ENCODE results near the gene COPS8.

The COPS8 gene

GRCh38 chr2:237085248-237086221 is at the start of gene COPS8:
Gene COPS8 (plus strand): TSS chr2:237085889. CDS start chr2:237085965, 76 bp downstream.
- in situ Hi-C loops (cut with HindIII; ENCODE audit: low sequenced_read_pairs), result loop anchor here (10.0 kb wide), 1 partner anchor 149 kb away; no protein-coding TSS in a partner anchor

GRCh38 chr2:237039301-237040031 is 46.2 kb upstream of the COPS8 start:
- in situ Hi-C loops (cut with HindIII; ENCODE audit: low sequenced_read_pairs), result no loop called here

- in situ Hi-C loops (cut with HindIII; ENCODE audit: low sequenced_read_pairs), result no loop called here
Observed at GRCh38 chr2:237041231-237041630, 44.5 kb upstream of the COPS8 start.

- in situ Hi-C loops (cut with HindIII; ENCODE audit: low sequenced_read_pairs), result no loop called here
Observed at GRCh38 chr2:237042101-237042500, 43.6 kb upstream of the COPS8 start.

GRCh38 chr2:237043866-237044265 is 41.8 kb upstream of the COPS8 start:
- in situ Hi-C loops (cut with HindIII; ENCODE audit: low sequenced_read_pairs), result no loop called here

GRCh38 chr2:237044281-237044680 is 41.4 kb upstream of the COPS8 start:
- in situ Hi-C loops (cut with HindIII; ENCODE audit: low sequenced_read_pairs), result no loop called here

GRCh38 chr2:237045449-237045848 is 40.2 kb upstream of the COPS8 start:
- in situ Hi-C loops (cut with HindIII; ENCODE audit: low sequenced_read_pairs), result no loop called here

- in situ Hi-C loops (cut with HindIII; ENCODE audit: low sequenced_read_pairs), result no loop called here
Observed at GRCh38 chr2:237048595-237048994, 37.1 kb upstream of the COPS8 start.

GRCh38 chr2:237051861-237052260 is 33.8 kb upstream of the COPS8 start:
- in situ Hi-C loops (cut with HindIII; ENCODE audit: low sequenced_read_pairs), result no loop called here

GRCh38 chr2:237053066-237053465 is 32.6 kb upstream of the COPS8 start:
- in situ Hi-C loops (cut with HindIII; ENCODE audit: low sequenced_read_pairs), result no loop called here

GRCh38 chr2:237055386-237056100 is 30.1 kb upstream of the COPS8 start:
- in situ Hi-C loops (cut with HindIII; ENCODE audit: low sequenced_read_pairs), result no loop called here

GRCh38 chr2:237056287-237056875 is 29.3 kb upstream of the COPS8 start:
- in situ Hi-C loops (cut with HindIII; ENCODE audit: low sequenced_read_pairs), result no loop called here

- in situ Hi-C loops (cut with HindIII; ENCODE audit: low sequenced_read_pairs), result no loop called here
Observed at GRCh38 chr2:237057107-237057506, 28.6 kb upstream of the COPS8 start.

GRCh38 chr2:237057893-237058300 is 27.8 kb upstream of the COPS8 start:
- in situ Hi-C loops (cut with HindIII; ENCODE audit: low sequenced_read_pairs), result no loop called here

GRCh38 chr2:237058423-237058822 is 27.3 kb upstream of the COPS8 start:
- in situ Hi-C loops (cut with HindIII; ENCODE audit: low sequenced_read_pairs), result no loop called here

GRCh38 chr2:237059155-237059875 is 26.4 kb upstream of the COPS8 start:
- in situ Hi-C loops (cut with HindIII; ENCODE audit: low sequenced_read_pairs), result no loop called here

GRCh38 chr2:237060534-237061312 is 25.0 kb upstream of the COPS8 start:
- in situ Hi-C loops (cut with HindIII; ENCODE audit: low sequenced_read_pairs), result loop anchor here (10.0 kb wide), 1 partner anchor 716 kb away; no protein-coding TSS in a partner anchor

GRCh38 chr2:237061356-237061755 is 24.3 kb upstream of the COPS8 start:
- in situ Hi-C loops (cut with HindIII; ENCODE audit: low sequenced_read_pairs), result loop anchor here (10.0 kb wide), 1 partner anchor 717 kb away; no protein-coding TSS in a partner anchor

- in situ Hi-C loops (cut with HindIII; ENCODE audit: low sequenced_read_pairs), result loop anchor here (10.0 kb wide), 1 partner anchor 718 kb away; no protein-coding TSS in a partner anchor
Observed at GRCh38 chr2:237062585-237062984, 23.1 kb upstream of the COPS8 start.

Data from DLD1 (cell line).